ENCODE results near the gene AUTS2. TPM values are rescaled to one million over a fixed set of nuclear protein-coding genes. Genes with fewer than 3 reads are reported as not detected.

Gene AUTS2
- polyA plus RNA-seq, 4 donors = 69.8 to 109 (median 76.8) TPM

DNA sequence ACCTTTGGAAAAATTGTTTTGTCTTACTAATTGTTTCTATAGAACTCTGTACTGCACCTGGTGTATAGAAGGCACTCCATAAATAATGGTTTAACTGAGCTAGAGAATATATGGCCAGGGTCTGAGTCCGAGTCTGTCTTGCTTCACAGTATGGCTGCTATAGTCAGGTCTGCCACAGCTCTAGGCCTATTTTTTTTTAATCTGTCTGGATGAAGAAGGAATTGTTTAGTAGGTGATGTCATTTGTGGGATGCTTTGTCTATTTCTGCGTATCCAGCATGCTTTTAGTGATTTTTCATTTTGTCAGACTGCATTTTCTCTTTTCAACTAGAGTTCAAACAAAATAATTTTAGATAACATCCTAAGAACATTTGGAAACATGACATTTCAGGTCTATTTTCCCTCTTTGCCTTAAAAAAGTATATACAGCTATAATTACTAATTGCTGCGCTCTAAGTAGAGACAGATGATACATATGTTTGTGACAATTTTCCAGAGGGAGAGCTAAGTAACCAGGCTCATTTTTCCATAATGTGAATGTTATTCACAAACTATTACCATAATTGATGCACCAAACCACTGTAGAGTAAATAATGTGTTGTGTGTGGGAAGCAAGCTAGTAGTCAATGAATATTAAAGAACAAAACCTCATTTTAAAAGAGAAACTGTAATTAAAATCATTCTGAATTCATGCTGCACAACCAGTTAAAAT, 361.7 kb downstream of the AUTS2 start:
- no peak for DNase-seq (ENCODE audit: low read depth in 4 of 4, low spot score in 3 of 4)

DNA sequence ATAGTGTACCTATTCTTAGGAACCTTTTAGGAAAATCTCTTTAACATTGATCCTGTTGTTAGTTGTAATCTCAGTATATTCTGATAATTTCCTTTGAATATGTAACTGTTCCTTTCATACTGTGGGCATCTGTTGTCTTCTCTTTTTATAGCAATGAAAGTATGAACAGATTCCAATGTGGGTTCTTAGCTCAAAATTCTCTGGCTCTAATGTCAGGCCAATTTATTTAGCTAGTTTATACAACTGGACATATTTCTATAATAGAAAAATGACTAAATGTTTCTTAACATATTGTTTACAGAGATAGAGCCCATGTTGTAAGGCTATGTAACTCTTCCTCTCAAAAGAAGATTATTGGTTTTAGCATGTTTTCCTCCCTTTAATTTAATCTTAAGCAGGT, 363.2 kb downstream of the AUTS2 start:
- no peak for DNase-seq (ENCODE audit: low read depth in 4 of 4, low spot score in 3 of 4)

DNA sequence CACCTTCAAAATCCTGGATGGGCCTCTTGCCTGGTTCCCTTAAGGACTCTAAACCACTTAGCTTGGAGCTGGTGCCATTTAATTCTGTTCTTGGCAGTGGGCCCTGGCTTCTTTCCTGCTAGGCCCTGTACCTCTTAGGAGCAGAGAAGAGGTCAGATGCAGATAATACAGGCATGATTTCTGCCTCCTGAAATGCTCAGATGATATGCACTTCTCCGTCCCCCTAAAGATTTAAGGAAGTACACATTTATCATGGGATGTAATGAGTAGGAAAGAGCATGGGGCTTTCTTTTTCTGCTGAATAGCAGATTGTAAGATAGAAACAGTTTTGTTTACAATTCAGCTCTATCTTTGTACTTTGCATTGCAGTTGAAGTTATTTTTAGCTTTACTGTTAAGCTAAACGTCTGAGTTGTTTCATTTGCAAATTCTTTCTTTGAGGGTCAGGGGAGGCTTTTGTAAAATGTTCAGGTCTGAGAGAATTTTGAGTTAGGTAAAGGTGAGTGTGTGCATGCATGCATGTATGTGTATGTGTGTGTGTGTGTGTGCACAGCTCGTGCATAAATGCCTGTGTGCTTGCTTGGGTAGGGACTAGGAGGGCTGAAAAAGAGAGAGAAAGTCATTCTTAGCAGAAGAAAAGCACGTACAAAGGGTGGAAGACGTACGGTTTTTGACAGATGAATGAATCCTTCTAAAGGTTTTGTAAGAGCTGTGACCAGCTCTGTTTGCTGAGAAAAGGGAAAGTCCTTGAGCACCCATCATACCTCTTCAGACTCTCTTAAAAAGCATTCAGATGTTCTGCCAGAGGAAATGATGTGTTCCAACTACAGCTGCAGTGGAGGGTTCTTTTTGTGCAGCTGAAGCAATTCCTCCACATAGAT, 364.2 kb downstream of the AUTS2 start:
- DNase-seq (ENCODE audit: low read depth in 4 of 4, low spot score in 3 of 4) = no peak

DNA sequence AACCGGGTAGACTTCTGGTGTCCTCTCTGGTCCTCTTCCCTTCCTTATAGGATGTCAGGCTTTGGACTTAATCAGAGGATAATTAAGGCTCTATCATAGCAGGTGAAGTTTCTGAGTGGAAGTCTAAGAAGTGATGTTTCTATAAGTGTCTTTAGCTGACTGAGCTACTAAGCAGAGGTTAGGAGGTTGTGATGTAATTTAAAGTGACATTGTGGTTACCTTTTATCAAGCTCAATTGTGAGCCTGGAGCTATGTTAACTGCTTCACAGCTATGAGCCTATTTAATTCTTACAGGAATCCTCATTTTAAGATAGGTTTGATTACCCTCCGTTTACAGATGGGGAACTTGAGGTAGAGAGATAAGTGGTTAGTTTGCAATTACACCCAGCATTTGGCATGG, 365.1 kb downstream of the AUTS2 start:
- DNase-seq (ENCODE audit: low read depth in 4 of 4, low spot score in 3 of 4) = no peak

- peak in 2 of 4 donors; percentile 58 to 79 for DNase-seq (ENCODE audit: low read depth in 4 of 4, low spot score in 3 of 4)
Measured at GRCh38 chr7:69966766-69967591, 368.7 kb downstream of the AUTS2 start.

- peak in 1 of 4 donors; percentile 48 for DNase-seq (ENCODE audit: low read depth in 4 of 4, low spot score in 3 of 4)
Measured at GRCh38 chr7:69967689-69968450, 369.6 kb downstream of the AUTS2 start.

DNA sequence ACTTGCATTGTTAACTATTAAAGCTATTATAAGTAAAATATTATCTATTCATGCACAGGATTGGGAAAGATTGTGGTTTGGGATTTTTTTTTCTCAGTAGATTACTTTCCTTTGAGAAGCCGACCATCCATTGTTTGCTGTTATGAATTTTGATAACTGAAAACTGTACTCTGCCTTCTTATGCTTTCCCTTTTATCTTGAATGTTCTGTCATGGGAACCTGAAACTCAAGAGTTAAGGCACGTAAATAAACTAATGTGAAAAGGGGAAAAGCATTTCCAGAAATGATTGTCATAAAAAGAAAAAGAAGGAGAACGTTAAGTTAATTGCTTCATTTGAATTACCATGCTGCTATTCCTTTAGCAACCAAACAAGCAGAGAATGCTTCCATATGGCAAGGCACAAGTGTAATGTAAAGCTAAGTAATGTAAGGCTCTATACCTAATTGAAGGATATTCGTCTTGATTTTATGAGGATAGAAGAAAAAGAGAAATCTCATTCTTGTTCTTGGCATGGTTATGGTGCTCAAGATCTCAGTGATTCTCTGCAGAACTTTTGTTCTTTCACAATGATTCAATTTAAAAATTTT, 370.8 kb downstream of the AUTS2 start:
- DNase-seq (ENCODE audit: low read depth in 4 of 4, low spot score in 3 of 4) = no peak

GRCh38 chr7:69981646-69982045, 383.4 kb downstream of the AUTS2 start:
- no peak for DNase-seq (ENCODE audit: low read depth in 4 of 4, low spot score in 3 of 4)

GRCh38 chr7:69982197-69982596, 383.9 kb downstream of the AUTS2 start:
- no peak for DNase-seq (ENCODE audit: low read depth in 4 of 4, low spot score in 3 of 4)

GRCh38 chr7:69989551-69989950, 391.3 kb downstream of the AUTS2 start:
- DNase-seq (ENCODE audit: low read depth in 4 of 4, low spot score in 3 of 4) = no peak

GRCh38 chr7:69992938-69993337, 394.7 kb downstream of the AUTS2 start:
- DNase-seq (ENCODE audit: low read depth in 4 of 4, low spot score in 3 of 4) = no peak

DNA sequence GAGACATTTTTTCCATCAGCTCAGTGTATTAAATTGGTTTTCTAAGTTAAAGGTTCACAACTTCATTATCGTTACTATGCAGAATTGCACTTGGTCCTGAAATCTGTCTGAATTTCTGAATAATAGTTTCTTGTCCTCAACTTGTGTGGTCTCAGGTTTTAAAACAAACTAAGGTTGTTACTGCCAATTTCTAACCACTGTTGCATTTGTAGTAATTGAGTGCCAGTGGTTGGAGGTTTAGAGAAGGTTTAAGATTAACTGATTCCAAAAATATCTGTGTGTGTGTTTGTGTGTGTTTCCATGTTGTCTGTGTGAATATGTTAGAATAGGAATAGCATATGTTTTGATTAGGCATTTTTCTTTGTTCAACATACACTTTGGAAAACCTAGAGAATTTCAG, 395.9 kb downstream of the AUTS2 start:
- DNase-seq (ENCODE audit: low read depth in 4 of 4, low spot score in 3 of 4) = no peak

GRCh38 chr7:69994886-69995542, 396.7 kb downstream of the AUTS2 start:
- DNase-seq (ENCODE audit: low read depth in 4 of 4, low spot score in 3 of 4) = no peak

- no peak for DNase-seq (ENCODE audit: low read depth in 4 of 4, low spot score in 3 of 4)
Measured at GRCh38 chr7:69996121-69996520, 397.8 kb downstream of the AUTS2 start.

DNA sequence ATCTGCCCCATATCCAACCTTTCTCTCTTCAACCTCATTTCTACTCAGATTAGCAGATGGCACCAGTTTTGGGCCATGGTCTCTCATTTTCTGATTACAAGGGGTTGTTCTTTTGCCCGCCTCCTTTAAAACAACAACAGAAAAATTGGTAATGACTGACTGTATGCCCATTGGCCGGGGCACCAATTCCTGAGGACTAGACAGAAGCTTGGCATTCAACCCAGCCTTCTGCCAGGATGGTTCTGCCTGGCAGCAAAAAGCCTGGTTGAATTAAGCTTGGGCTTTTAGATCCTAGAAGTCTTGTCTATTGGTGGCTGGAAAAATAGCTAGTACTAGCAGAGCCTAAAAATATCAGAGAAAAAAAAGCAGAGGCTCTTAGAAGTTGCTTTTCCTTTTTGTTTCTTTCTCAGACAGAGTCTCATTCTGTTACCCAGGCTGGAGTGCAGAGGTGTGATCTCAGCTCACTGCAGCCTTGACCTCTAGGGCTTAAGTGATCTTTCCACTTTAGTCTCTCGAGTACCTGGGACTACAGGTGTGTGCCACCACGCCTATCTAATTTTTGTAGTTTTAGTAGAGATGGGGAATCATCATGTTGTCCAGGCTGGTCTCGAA, 402.6 kb downstream of the AUTS2 start:
- no peak for DNase-seq (ENCODE audit: low read depth in 4 of 4, low spot score in 3 of 4)

DNA sequence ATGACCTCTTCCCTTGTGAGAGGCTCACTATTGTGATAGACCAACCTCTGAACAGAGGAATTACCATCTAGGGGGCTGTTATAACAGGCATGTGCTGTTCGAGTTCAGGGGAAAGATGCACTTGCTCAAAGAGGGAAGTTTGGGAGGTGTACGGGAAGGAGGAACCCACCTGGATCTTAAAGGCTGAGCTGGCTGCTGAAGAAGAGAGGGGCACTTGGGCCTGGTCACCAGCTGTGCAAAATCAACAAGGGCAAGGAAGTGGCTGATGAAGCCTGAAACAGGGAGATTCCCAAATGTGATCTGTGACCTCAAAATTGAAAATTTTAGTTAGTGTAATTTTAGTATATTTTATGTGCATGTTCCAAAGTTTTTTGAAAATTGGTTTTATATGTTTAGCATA, 407.2 kb downstream of the AUTS2 start:
- DNase-seq (ENCODE audit: low read depth in 4 of 4, low spot score in 3 of 4) = no peak

DNA sequence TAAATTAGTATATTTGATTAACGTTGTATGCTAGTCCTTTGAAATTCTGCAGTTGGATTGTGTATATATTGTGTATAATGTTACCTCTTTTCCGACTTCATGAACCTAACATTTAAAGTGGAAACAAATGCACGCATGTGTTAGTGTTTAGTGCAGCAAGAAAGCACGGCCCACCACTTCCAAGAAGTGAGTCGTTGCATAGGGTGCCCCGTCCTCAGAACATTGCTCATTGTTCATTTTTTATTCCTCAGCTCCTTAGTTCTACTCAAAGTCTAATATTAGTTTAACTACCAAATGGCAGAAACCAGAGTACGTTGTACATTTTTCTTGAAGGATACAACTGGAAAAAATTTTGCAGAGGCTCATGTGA, 407.6 kb downstream of the AUTS2 start:
- no peak for DNase-seq (ENCODE audit: low read depth in 4 of 4, low spot score in 3 of 4)

DNA sequence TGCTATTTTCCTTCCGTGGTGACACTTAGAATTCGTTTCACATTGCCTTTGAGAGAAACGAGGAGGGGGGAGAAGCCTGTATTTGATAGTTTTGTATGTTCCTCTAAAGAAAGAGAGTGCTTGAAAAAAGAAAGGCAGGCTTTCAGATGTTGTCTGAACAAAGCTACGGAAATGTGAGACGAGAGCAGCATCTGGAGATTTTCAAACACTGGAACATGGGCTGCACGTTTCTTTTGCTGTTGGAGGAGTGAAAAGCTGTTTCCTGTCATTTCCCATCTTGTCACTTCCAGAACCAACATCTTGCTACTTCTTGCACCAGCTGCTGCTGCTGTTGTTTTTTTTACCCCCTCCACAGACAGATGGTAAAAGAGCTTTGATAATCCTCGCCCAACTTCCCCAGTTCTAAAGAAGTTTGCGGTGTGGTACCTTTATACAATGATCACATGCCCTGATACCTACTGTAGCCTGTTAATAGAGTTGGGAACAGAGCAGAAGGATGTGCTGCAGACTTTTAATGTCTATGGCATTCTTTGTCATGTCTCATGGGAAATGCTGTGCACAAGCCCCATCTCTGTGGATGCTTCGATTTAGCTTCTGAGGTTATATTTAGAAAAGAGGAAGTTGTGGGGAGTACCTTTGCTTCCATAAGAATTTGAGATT, 408.1 kb downstream of the AUTS2 start:
- peak; percentile 20 to 58 (median 44) for DNase-seq (ENCODE audit: low read depth in 4 of 4, low spot score in 3 of 4)

GRCh38 chr7:70008466-70008865, 410.2 kb downstream of the AUTS2 start:
- no peak for DNase-seq (ENCODE audit: low read depth in 4 of 4, low spot score in 3 of 4)

Measured in left renal pelvis (tissue), 4 donors.